K562 (cell line): ENCODE measurements around the gene PIGH. TPM values are rescaled to one million over a fixed set of nuclear protein-coding genes. Genes with fewer than 3 reads are reported as not detected.

Source experiments
- ATAC-seq: fragments of 200-7000 bp; cut with Tn5 transposase; 3 replicates; pipeline ENCODE4 v1.9.1; 2020; ENCODE audit warnings: moderate library complexity
- BruUV-seq: library from RNA; stranded (reverse); fragments of 400-500 nt; replicated peaks from 2 replicates; lab custom pipeline; 2021; lab: Mats Ljungman, UMichigan
- CTCF ChIA-PET: fragments of 300-600 bp; formaldehyde crosslinking; extraction: SDS; loops from one replicate; lab custom pipeline; 2021; ENCODE audit warnings: low intra/inter-chr PET ratio; lab: Yijun Ruan, JAX
- POLR2A ChIA-PET: fragments of 300-600, 350-650 bp; sonication (Branson Sonifier 250); formaldehyde crosslinking; extraction: SDS; loops from one replicate; lab custom pipeline; 2021; ENCODE audit warnings: antibody characterized with exemption, inconsistent platforms; lab: Yijun Ruan, JAX
- DNase-seq, 4 experiments: peaks; one replicate each; pipeline versions ENCODE4 v3.0.0 to v3.0.0-alpha.2; 2011 to 2018; ENCODE audit warnings: low spot score in 3 of 4, mixed read lengths in 3 of 4; ENCODE audit errors: extremely low read depth in 1 of 4
- FAIRE-seq: peaks from 2 replicates; lab custom pipeline; 2011; peaks lifted over from hg19 to GRCh38; lab: Jason Lieb, UNC
- H2AFZ ChIP-seq: 2 replicates; pipeline ENCODE4 v1.6.0; 2011; ENCODE audit warnings: low read depth, low read length, control low read depth, inconsistent platforms
- H3K27ac ChIP-seq: fragments of 200-600 bp; 3 replicates; pipeline ENCODE4 v1.8.0; 2011; ENCODE audit warnings: low read depth, mild to moderate bottlenecking, control low read depth, inconsistent platforms, low read length, moderate library complexity, mixed read lengths; ENCODE audit errors: extremely low read depth
- H3K27me3 ChIP-seq, 2 experiments: fragments of 300-600 bp in 1 of 2; 2 replicates in 1 of 2; 3 replicates in 1 of 2; pipeline versions ENCODE4 v1.6.0 to v1.8.0; 2011; ENCODE audit warnings: inconsistent platforms in 2 of 2, low read length in 2 of 2, mild to moderate bottlenecking in 1 of 2, mixed read lengths in 1 of 2, moderate library complexity in 1 of 2; ENCODE audit not compliant: control insufficient read depth in 2 of 2, insufficient read depth in 2 of 2
- H3K36me3 ChIP-seq: fragments of 300-600 bp; 3 replicates; pipeline ENCODE4 v1.8.0; 2011; ENCODE audit warnings: mild to moderate bottlenecking, low read length, inconsistent platforms; ENCODE audit not compliant: control insufficient read depth, insufficient read depth
- H3K4me1 ChIP-seq, 2 experiments: fragments of 200-600 bp in 1 of 2; replicated peaks in 1 of 2; 2 replicates in 1 of 2; 3 replicates in 1 of 2; pipeline versions ENCODE4 v1.5.1 to v1.8.0; 2011; ENCODE audit warnings: inconsistent platforms in 2 of 2, low read length in 2 of 2, mild to moderate bottlenecking in 1 of 2, mixed read lengths in 1 of 2, moderate library complexity in 1 of 2; ENCODE audit not compliant: control insufficient read depth in 2 of 2, insufficient read depth in 2 of 2
- H3K4me2 ChIP-seq: 2 replicates; pipeline ENCODE4 v1.6.1; 2011; ENCODE audit warnings: low read length, control low read depth, inconsistent platforms, mixed read lengths; ENCODE audit not compliant: insufficient read depth
- H3K4me3 ChIP-seq: fragments of 200-600 bp; sonication (generic), shearing (Covaris generic); 2 replicates; pipeline ENCODE4 v1.5.1; 2016; ENCODE audit warnings: control low read depth, inconsistent platforms
- H3K79me2 ChIP-seq: fragments of 200-600 bp; 3 replicates; pipeline ENCODE4 v1.8.0; 2011; ENCODE audit warnings: low read length, inconsistent platforms; ENCODE audit not compliant: control insufficient read depth, insufficient read depth
- H3K9ac ChIP-seq, 2 experiments: 2 replicates each; pipeline versions ENCODE4 v1.6.0 to v1.6.1; 2011; ENCODE audit warnings: low read depth in 2 of 2, low read length in 2 of 2, control low read depth in 1 of 2, inconsistent platforms in 1 of 2, mild to moderate bottlenecking in 1 of 2, mixed read lengths in 1 of 2; ENCODE audit not compliant: insufficient read depth in 1 of 2
- H3K9me1 ChIP-seq: one replicate; pipeline ENCODE4 v1.6.0; 2011; ENCODE audit warnings: inconsistent platforms, mild to moderate bottlenecking, low read length, moderate library complexity; ENCODE audit not compliant: control insufficient read depth, insufficient read depth
- H3K9me3 ChIP-seq: replicated peaks from 2 replicates; pipeline ENCODE4 v1.5.1; 2011; ENCODE audit warnings: low read depth, low read length, inconsistent platforms; ENCODE audit not compliant: control insufficient read depth, insufficient read depth
- H4K20me1 ChIP-seq: replicated peaks from 2 replicates; pipeline ENCODE4 v1.6.1; 2011; ENCODE audit warnings: low read length, inconsistent platforms, mixed read lengths; ENCODE audit not compliant: control insufficient read depth, insufficient read depth
- ARID3A ChIP-seq: IDR thresholded peaks from 2 replicates; pipeline ENCODE4 v1.6.1; 2012; ENCODE audit warnings: low read depth, low read length, improper control_type of control experiment, borderline replicate concordance
- ATF3 ChIP-seq, 2 experiments: fragments of 450-650 bp in 1 of 2; sonication (generic) in 1 of 2; formaldehyde crosslinking in 1 of 2; IDR thresholded peaks in 1 of 2; conservative IDR thresholded peaks in 1 of 2; 2 replicates each; pipeline versions ENCODE4 v1.6.1 to v1.8.1; 2016 to 2023; ENCODE audit warnings: mild to moderate bottlenecking in 2 of 2, moderate library complexity in 2 of 2, inconsistent platforms in 1 of 2, missing genetic modification reagents in 1 of 2
- EZH2 ChIP-seq: IDR thresholded peaks from 2 replicates; pipeline ENCODE4 v1.6.1; 2012; ENCODE audit warnings: low read depth, mild to moderate bottlenecking, inconsistent platforms, low read length, borderline replicate concordance
- FOXO4 ChIP-seq: fragments of 450-650 bp; formaldehyde crosslinking; IDR thresholded peaks from 2 replicates; pipeline ENCODE4 v1.4.0; 2020; ENCODE audit warnings: mild to moderate bottlenecking, moderate library complexity
- GABPA ChIP-seq: fragments of 200-800 bp; sonication (Bioruptor generic); conservative IDR thresholded peaks from 2 replicates; pipeline ENCODE4 v1.6.1; 2016; ENCODE audit warnings: low read depth, missing genetic modification characterization, missing compliant biosample characterization
- HBP1 ChIP-seq: fragments of 450-650 bp; formaldehyde crosslinking; IDR thresholded peaks from 2 replicates; pipeline ENCODE4 v1.4.0; 2022; ENCODE audit warnings: missing genetic modification characterization
- NEUROD1 ChIP-seq: fragments of 150-350 bp; IDR thresholded peaks from 2 replicates; pipeline ENCODE4 v1.6.1; 2014; ENCODE audit warnings: borderline replicate concordance, low read length, low read depth; ENCODE audit not compliant: partially characterized antibody
- NFXL1 ChIP-seq: fragments of 450-650 bp; formaldehyde crosslinking; IDR thresholded peaks from 2 replicates; pipeline ENCODE4 v1.4.0; 2021; ENCODE audit warnings: mild to moderate bottlenecking
- NFYB ChIP-seq: IDR thresholded peaks from 2 replicates; pipeline ENCODE4 v1.6.1; 2011; ENCODE audit warnings: mild to moderate bottlenecking, moderate library complexity; ENCODE audit not compliant: insufficient read length; ENCODE audit errors: extremely low read depth
- SRSF1 ChIP-seq: fragments of 200-400 bp; formaldehyde crosslinking; IDR thresholded peaks from 2 replicates; pipeline ENCODE4 v1.6.1; 2017; ENCODE audit warnings: mild to moderate bottlenecking, low read depth, low read length, moderate library complexity
- STAT5B ChIP-seq: fragments of 250-450 bp; sonication (Bioruptor Pico); IDR thresholded peaks from 2 replicates; pipeline ENCODE4 v1.8.0; 2021; ENCODE audit warnings: mild to moderate bottlenecking, inconsistent platforms
- ZNF197 ChIP-seq: fragments of 200-800 bp; sonication (Bioruptor generic); IDR thresholded peaks from 2 replicates; pipeline ENCODE4 v1.6.1; 2016; ENCODE audit warnings: low read depth, missing genetic modification characterization, missing compliant biosample characterization
- ZNF212 ChIP-seq: fragments of 450-650 bp; formaldehyde crosslinking; IDR thresholded peaks from 2 replicates; pipeline ENCODE4 v1.4.0; 2020; ENCODE audit warnings: mild to moderate bottlenecking
- ZNF274 ChIP-seq: IDR thresholded peaks from 2 replicates; pipeline ENCODE4 v1.6.1; 2011; ENCODE audit warnings: low read depth, mild to moderate bottlenecking, low read length, moderate library complexity, borderline replicate concordance
- ZNF277 ChIP-seq: fragments of 250-450 bp; sonication (Bioruptor Pico); IDR thresholded peaks from 2 replicates; pipeline ENCODE4 v1.8.0; 2022; ENCODE audit warnings: inconsistent platforms, mild to moderate bottlenecking, moderate library complexity, borderline replicate concordance
- ZNF444 ChIP-seq: fragments of 250-450 bp; sonication (Bioruptor Pico); IDR thresholded peaks from 2 replicates; pipeline ENCODE4 v1.4.0; 2020; ENCODE audit warnings: mild to moderate bottlenecking, moderate library complexity
- WGBS: fragments of 100-300 bp; shearing (Covaris generic); methylation state at CpG from one replicate; pipeline ENCODE4 v1.1.6; 2016; ENCODE audit warnings: low coverage, mixed read lengths; ENCODE audit not compliant: insufficient coverage; ENCODE audit errors: missing lambda C conversion rate; 5-methylcytosine and 5-hydroxymethylcytosine counted together
- in situ Hi-C: fragments of 300-500 bp; cut with MboI; formaldehyde crosslinking; loops from 4 replicates; pipeline ENCODE4 v1.15.0; 2018; ENCODE audit warnings: inconsistent platforms, mixed read lengths
- intact Hi-C: fragments of 100-400 bp; cut with micrococcal nuclease; formaldehyde crosslinking; loops from 2 replicates; pipeline ENCODE4 v1.14.2; 2022
- polyA plus RNA-seq, 8 experiments: library from polyadenylated mRNA; depleted of rRNA in 4 of 8; stranded (reverse) in 5 of 8; unstranded in 3 of 8; fragments of >200 nt; fragmentation: Nextera tagmentation in 2 of 8; fragmentation: Illumina TruSeq in 1 of 8; extraction: Ambion mirVana in 2 of 8; extraction: Trizol in 1 of 8; gene quantifications; 2 replicates each; pipeline versions ENCODE4 v1.2.1 to v1.2.3, GENCODE V29; 2011 to 2014; ENCODE audit warnings: inconsistent platforms in 1 of 8, missing spikeins in 1 of 8
- total RNA-seq, 7 experiments: library from RNA; depleted of rRNA in 6 of 7; stranded (reverse); fragments of >200 nt in 6 of 7; fragmentation: Illumina TruSeq in 2 of 7; extraction: Trizol in 2 of 7; gene quantifications; 2 replicates each; pipeline versions ENCODE4 v1.2.1 to v1.2.3, GENCODE V29; 2011 to 2021; ENCODE audit warnings: low replicate concordance in 1 of 7

The PIGH gene
- total and polyA plus RNA-seq, 9 of the 15 experiments (the other 6 are each of a cell fraction or from before 2014, with no cell fraction given) = 21.1 to 53.4 (median 24.7) TPM

GRCh38 chr14:67544590-67544989 lies 55.5 kb downstream of the PIGH start:
- in situ Hi-C loops (no loop called here), intact Hi-C loops (no loop called here)
- Histone ChIP-seq H3K9me3 (no peaks in the 10 kb centered on the region), H3K4me2 (no peak overlapping the region), H3K27me3 (no peaks in the 10 kb centered on the region), H4K20me1 (no peaks in the 10 kb centered on the region), H3K9me1 (no peaks in the 10 kb centered on the region), H2AFZ (no peak overlapping the region), H3K27ac (no peak overlapping the region), H3K9ac (no peak overlapping the region), H3K36me3 (no peaks in the 10 kb centered on the region; the same call in 2 of the 3 replicates), H3K4me1 (peaks cover 4% of the 10 kb centered on the region in 2 experiments; a peak in 3 of 5 replicates), H3K79me2 (no peaks in the 10 kb centered on the region), H3K4me3 (no peak overlapping the region)
- ChIA-PET POLR2A (no interaction called here), CTCF (no interaction called here)
- BruUV-seq = no TSS peak
- 76% methylated on average over 1 of the region's 1 CpG for WGBS
- no peak for DNase-seq
- FAIRE-seq = no peak
- ATAC-seq = no peak
- no peak for TF ChIP-seq HBP1
- TF ChIP-seq ZNF444 (CRISPR knock-in tag) = no peak
- TF ChIP-seq NFXL1 (CRISPR knock-in tag) = no peak
- TF ChIP-seq SRSF1 = no peak
- no peak for TF ChIP-seq NFYB
- TF ChIP-seq EZH2 = no peak
- no peak for TF ChIP-seq ZNF212 (CRISPR knock-in tag)
- TF ChIP-seq ARID3A = no peak
- TF ChIP-seq ZNF197 (CRISPR knock-in tag) = no peak
- no peak for TF ChIP-seq STAT5B (CRISPR knock-in tag)
- no peak for TF ChIP-seq ZNF274
- no peak for TF ChIP-seq ATF3 (IDR thresholded peaks at IDR 0.05)
- TF ChIP-seq ATF3 (CRISPR knock-in tag; conservative IDR thresholded peaks at IDR 0.05) = no peak
- no peak for TF ChIP-seq NEUROD1
- TF ChIP-seq ZNF277 (CRISPR knock-in tag) = no peak
- TF ChIP-seq GABPA = no peak
- no peak for TF ChIP-seq FOXO4
